ENCODE results near the gene GTF3C5. TPM values are rescaled to one million over a fixed set of nuclear protein-coding genes. Genes with fewer than 3 reads are reported as not detected.

GTF3C5 gene
- total RNA-seq, 1 donor from 2014 or later = 71.7 TPM

DNA sequence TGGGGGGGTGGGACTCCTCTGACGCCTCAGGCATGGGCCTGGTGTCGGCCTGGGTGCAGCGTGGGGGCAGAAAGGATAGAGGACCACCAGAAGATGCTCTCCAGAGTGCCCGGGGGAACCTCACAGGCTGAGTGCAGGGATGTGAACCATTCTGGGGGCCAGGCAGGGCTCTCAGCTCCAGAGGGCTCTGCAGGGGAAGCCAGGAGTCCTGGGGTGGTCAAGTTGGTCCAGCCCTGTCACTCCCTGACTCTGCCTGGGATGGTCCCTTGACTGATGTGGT lies 45.8 kb upstream of the GTF3C5 start:
- H3K4me3 Mint-ChIP-seq (ENCODE audit: unreplicated experiment) = no peak overlapping the region
- H3K9me3 Mint-ChIP-seq (ENCODE audit: unreplicated experiment) = no peaks in the 10 kb centered on the region
- H3K27me3 Mint-ChIP-seq (ENCODE audit: unreplicated experiment) = peaks cover 6% of the 10 kb centered on the region
- H3K27ac Mint-ChIP-seq (ENCODE audit: unreplicated experiment) = no peak overlapping the region
- TF ChIP-seq, protein P1, sequence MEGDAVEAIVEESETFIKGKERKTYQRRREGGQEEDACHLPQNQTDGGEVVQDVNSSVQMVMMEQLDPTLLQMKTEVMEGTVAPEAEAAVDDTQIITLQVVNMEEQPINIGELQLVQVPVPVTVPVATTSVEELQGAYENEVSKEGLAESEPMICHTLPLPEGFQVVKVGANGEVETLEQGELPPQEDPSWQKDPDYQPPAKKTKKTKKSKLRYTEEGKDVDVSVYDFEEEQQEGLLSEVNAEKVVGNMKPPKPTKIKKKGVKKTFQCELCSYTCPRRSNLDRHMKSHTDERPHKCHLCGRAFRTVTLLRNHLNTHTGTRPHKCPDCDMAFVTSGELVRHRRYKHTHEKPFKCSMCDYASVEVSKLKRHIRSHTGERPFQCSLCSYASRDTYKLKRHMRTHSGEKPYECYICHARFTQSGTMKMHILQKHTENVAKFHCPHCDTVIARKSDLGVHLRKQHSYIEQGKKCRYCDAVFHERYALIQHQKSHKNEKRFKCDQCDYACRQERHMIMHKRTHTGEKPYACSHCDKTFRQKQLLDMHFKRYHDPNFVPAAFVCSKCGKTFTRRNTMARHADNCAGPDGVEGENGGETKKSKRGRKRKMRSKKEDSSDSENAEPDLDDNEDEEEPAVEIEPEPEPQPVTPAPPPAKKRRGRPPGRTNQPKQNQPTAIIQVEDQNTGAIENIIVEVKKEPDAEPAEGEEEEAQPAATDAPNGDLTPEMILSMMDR (IDR thresholded peaks at IDR 0.05; ENCODE audit: unreplicated experiment) = no peak
- DNase-seq (ENCODE audit: low spot score) = no peak
- peaks cover 8% of the 10 kb centered on the region for H3K4me1 Mint-ChIP-seq (ENCODE audit: unreplicated experiment)
- no peaks in the 10 kb centered on the region for H3K36me3 Mint-ChIP-seq (ENCODE audit: low read depth, unreplicated experiment)

DNA sequence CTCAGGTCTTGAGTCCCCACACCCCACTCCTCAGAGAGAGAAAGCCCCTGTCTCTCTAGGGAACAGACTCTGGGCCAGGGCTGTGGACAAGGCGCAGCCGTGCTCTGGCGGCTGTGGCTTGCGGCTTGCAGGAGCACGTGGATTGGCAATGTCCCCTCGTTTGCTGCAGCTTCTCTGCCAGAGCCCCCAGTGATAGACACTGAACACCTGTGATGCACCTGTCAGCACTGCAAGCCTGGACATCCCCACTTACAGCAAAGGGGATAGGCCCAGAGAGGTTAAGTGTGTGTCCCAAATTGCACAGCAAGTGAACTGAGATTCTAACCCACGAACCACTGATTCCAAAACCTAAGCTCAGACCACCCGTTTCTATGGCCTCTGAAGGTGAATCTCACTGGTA lies 45.3 kb upstream of the GTF3C5 start:
- Mint-ChIP-seq H3K4me1 (ENCODE audit: unreplicated experiment) (peaks cover 8% of the 10 kb centered on the region), H3K9me3 (ENCODE audit: unreplicated experiment) (no peaks in the 10 kb centered on the region), H3K4me3 (ENCODE audit: unreplicated experiment) (no peak overlapping the region), H3K27ac (ENCODE audit: unreplicated experiment) (no peak overlapping the region), H3K36me3 (ENCODE audit: low read depth, unreplicated experiment) (no peaks in the 10 kb centered on the region), H3K27me3 (ENCODE audit: unreplicated experiment) (peaks cover 6% of the 10 kb centered on the region)
- TF ChIP-seq, protein P1 (IDR thresholded peaks at IDR 0.05; ENCODE audit: unreplicated experiment) = no peak
- DNase-seq (ENCODE audit: low spot score) = no peak

DNA sequence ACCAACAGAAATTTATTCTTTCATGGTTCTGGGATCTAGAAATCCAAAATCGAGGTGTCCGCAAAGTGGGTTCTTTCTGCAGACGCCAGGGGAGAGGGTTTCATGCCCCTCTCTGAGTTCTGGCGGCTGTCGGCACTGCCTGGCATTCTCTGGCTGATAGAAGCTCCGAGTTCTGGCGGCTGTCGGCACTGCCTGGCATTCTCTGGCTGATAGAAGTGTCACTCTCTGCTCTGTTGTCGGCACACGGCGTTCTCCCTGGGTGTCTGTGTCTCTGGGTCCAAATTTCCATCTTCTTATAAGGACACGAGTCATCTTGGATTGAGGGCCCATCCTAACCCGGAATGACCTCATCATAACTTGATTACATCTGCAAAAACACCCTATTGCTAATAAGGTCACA lies 44.7 kb upstream of the GTF3C5 start:
- no peak for DNase-seq (ENCODE audit: low spot score)
- H3K36me3 Mint-ChIP-seq (ENCODE audit: low read depth, unreplicated experiment) = no peaks in the 10 kb centered on the region
- H3K9me3 Mint-ChIP-seq (ENCODE audit: unreplicated experiment) = no peaks in the 10 kb centered on the region
- peaks cover 6% of the 10 kb centered on the region for H3K27me3 Mint-ChIP-seq (ENCODE audit: unreplicated experiment)
- H3K27ac Mint-ChIP-seq (ENCODE audit: unreplicated experiment) = peak overlapping the region; percentile 28
- no peak overlapping the region for H3K4me3 Mint-ChIP-seq (ENCODE audit: unreplicated experiment)
- H3K4me1 Mint-ChIP-seq (ENCODE audit: unreplicated experiment) = peaks cover 8% of the 10 kb centered on the region
- TF ChIP-seq, protein P1 (IDR thresholded peaks at IDR 0.05; ENCODE audit: unreplicated experiment) = no peak

DNA sequence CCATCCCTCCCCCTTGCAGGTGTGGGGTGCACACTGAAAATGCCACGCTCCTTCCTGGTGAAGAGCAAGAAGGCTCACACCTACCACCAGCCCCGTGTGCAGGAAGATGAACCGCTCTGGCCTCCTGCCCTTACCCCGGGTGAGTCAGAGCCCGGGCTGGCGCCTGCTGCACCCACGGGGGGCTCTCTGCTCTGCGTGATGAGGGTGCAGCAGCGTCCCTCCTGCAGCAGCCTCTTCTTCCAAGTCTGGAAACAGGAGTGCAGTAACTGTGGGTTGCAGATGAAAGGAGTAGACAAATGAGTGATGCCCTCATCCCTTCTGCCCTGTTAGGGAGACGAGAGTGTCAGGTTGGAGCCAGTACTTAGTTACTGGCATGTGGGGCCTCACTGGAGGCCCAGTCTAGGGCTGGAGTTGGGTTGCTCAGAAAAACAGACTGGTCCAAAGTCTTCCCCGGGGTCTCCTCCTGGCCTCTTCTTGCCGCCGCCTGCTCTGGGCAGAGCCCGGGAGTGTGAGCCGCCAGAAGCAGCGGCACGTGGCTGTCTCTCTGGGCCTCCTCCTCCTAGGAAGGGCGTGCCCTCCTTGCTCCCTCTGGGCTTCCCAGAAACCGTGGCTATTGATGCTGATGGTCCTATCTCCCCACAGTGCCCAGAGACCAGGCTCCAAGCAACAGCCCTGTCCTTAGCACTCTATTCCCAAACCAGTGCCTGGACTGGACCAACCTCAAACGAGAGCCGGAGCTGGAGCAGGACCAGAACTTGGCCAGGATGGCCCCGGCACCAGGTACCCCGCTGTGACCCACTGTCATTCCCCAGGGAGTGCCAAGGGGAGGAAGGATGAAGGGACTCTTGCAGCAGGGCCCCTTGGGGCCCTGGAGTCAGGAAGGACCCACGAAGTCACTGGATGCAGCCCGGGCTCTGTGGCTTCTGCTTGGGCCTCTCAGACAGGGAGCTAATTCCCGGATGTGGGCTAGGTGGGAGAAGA lies 43.9 kb upstream of the GTF3C5 start:
- peaks cover 6% of the 10 kb centered on the region for H3K27me3 Mint-ChIP-seq (ENCODE audit: unreplicated experiment)
- H3K36me3 Mint-ChIP-seq (ENCODE audit: low read depth, unreplicated experiment) = no peaks in the 10 kb centered on the region
- no peak for DNase-seq (ENCODE audit: low spot score)
- no peak overlapping the region for H3K4me3 Mint-ChIP-seq (ENCODE audit: unreplicated experiment)
- H3K4me1 Mint-ChIP-seq (ENCODE audit: unreplicated experiment) = peaks cover 13% of the 10 kb centered on the region
- TF ChIP-seq, protein P1 (IDR thresholded peaks at IDR 0.05; ENCODE audit: unreplicated experiment) = no peak
- H3K27ac Mint-ChIP-seq (ENCODE audit: unreplicated experiment) = no peak overlapping the region
- no peaks in the 10 kb centered on the region for H3K9me3 Mint-ChIP-seq (ENCODE audit: unreplicated experiment)

Measured in endothelial cell (in vitro differentiated cells).